ENCODE results near the gene FAM135A.
"Not testable (repeated sequence)": the region's sequence is repeated elsewhere in the genome, so short reads cannot be mapped to it uniquely, and the experiment has no call there.

FAM135A gene

DNA sequence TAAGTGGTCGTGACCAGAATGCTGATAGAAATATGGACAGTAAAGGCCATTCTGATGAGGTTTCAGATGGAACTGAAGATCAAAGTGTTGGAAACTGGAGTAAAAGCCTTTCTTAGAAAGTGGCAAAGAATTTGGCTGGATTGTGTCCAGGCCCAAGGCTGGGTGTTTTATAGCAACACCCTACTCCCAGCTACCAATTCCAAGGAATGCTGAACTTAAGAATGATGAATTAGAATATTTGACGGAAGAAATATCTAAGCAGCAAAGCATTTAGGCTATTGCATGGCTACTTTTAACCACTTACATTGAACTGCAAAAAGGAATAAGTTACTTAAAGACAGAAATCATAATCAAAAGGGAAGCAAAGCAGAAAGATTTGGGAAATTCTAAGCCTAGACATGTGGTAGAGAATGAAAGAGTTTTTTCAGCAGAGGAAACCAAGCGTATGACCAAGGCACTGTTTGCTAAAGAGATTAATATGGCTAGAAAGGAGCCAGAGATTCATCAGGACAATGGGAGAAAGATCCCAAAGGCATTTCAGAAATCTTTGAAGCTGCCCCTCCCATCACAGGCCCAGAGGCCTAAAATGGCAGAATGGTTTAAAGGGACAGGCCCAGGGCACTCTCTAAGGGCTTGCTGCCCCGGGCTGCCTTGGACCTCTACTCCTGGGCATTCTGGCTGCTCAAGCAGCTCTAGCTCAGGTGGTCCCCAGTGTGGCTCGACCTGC lies 179.2 kb downstream of the FAM135A start:
- Histone ChIP-seq H3K27me3 (ENCODE audit: low read depth, low read length) (no peaks in the 10 kb centered on the region), H3K27ac (ENCODE audit: low read length) (no peak overlapping the region), H3K4me3 (ENCODE audit: low read depth in 1 of 2, low read length in 2 of 2) (no peak overlapping the region), H3K9me3 (ENCODE audit: control insufficient read depth in 1 of 2, low read length in 2 of 2) (no peaks in the 10 kb centered on the region), H3K36me3 (ENCODE audit: control insufficient read depth in 1 of 2, insufficient read depth in 2 of 2, low read length in 2 of 2) (peaks cover 4 to 13% of the 10 kb centered on the region in 2 donors), H3K4me1 (ENCODE audit: control insufficient read depth in 1 of 2, insufficient read depth in 2 of 2, low read length in 2 of 2) (peaks cover 0 to 11% of the 10 kb centered on the region in 2 donors)

DNA sequence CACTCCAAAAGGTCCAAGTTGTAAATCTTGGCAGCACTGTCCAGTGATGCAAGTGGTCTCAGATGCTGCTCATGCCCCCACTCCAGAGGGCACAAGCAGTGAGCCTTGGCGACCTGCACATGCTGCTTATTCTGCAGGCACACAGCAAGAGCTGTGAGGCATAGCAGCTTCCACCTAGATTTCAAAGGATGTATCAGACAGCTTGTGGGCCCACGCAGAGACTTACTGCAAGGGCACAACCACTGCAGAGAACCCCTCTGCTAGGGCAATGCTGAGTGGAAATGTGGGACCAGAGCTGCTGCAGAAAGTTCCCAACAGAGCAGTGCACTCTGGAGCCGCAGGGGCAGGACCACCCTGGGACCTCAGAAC lies 179.8 kb downstream of the FAM135A start:
- peaks cover 4 to 13% of the 10 kb centered on the region in 2 donors for H3K36me3 ChIP-seq (ENCODE audit: control insufficient read depth in 1 of 2, insufficient read depth in 2 of 2, low read length in 2 of 2)
- H3K4me3 ChIP-seq (ENCODE audit: low read depth in 1 of 2, low read length in 2 of 2) = no peak overlapping the region
- no peaks in the 10 kb centered on the region for H3K9me3 ChIP-seq (ENCODE audit: control insufficient read depth in 1 of 2, low read length in 2 of 2)
- H3K4me1 ChIP-seq (ENCODE audit: control insufficient read depth in 1 of 2, insufficient read depth in 2 of 2, low read length in 2 of 2) = peaks cover 0 to 11% of the 10 kb centered on the region in 2 donors
- no peak overlapping the region for H3K27ac ChIP-seq (ENCODE audit: low read length)
- H3K27me3 ChIP-seq (ENCODE audit: low read depth, low read length) = no peaks in the 10 kb centered on the region

- Histone ChIP-seq H3K9me3 (ENCODE audit: control insufficient read depth in 1 of 2, low read length in 2 of 2) (no peaks in the 10 kb centered on the region), H3K27ac (ENCODE audit: low read length) (no peak overlapping the region), H3K27me3 (ENCODE audit: low read depth, low read length) (no peaks in the 10 kb centered on the region), H3K4me3 (ENCODE audit: low read depth in 1 of 2, low read length in 2 of 2) (no peak overlapping the region), H3K36me3 (ENCODE audit: control insufficient read depth in 1 of 2, insufficient read depth in 2 of 2, low read length in 2 of 2) (no peaks in the 10 kb centered on the region), H3K4me1 (ENCODE audit: control insufficient read depth in 1 of 2, insufficient read depth in 2 of 2, low read length in 2 of 2) (no peaks in the 10 kb centered on the region)
Measured at GRCh38 chr6:70599187-70599586, 185.9 kb downstream of the FAM135A start.

GRCh38 chr6:70601014-70601413 lies 187.7 kb downstream of the FAM135A start:
- Histone ChIP-seq H3K27ac (ENCODE audit: low read length) (no peak overlapping the region), H3K4me3 (ENCODE audit: low read depth in 1 of 2, low read length in 2 of 2) (no peak overlapping the region), H3K9me3 (ENCODE audit: control insufficient read depth in 1 of 2, low read length in 2 of 2) (no peaks in the 10 kb centered on the region), H3K27me3 (ENCODE audit: low read depth, low read length) (no peaks in the 10 kb centered on the region), H3K36me3 (ENCODE audit: control insufficient read depth in 1 of 2, insufficient read depth in 2 of 2, low read length in 2 of 2) (no peaks in the 10 kb centered on the region), H3K4me1 (ENCODE audit: control insufficient read depth in 1 of 2, insufficient read depth in 2 of 2, low read length in 2 of 2) (no peaks in the 10 kb centered on the region)

GRCh38 chr6:70604254-70604653 lies 190.9 kb downstream of the FAM135A start:
- Histone ChIP-seq H3K27ac (ENCODE audit: low read length) (no peak overlapping the region), H3K36me3 (ENCODE audit: control insufficient read depth in 1 of 2, insufficient read depth in 2 of 2, low read length in 2 of 2) (no peaks in the 10 kb centered on the region), H3K4me3 (ENCODE audit: low read depth in 1 of 2, low read length in 2 of 2) (no peak overlapping the region), H3K27me3 (ENCODE audit: low read depth, low read length) (no peaks in the 10 kb centered on the region), H3K9me3 (ENCODE audit: control insufficient read depth in 1 of 2, low read length in 2 of 2) (no peaks in the 10 kb centered on the region), H3K4me1 (ENCODE audit: control insufficient read depth in 1 of 2, insufficient read depth in 2 of 2, low read length in 2 of 2) (no peaks in the 10 kb centered on the region)

GRCh38 chr6:70607371-70607770 lies 194.1 kb downstream of the FAM135A start:
- not testable (repeated sequence) for H3K36me3 ChIP-seq (ENCODE audit: control insufficient read depth in 1 of 2, insufficient read depth in 2 of 2, low read length in 2 of 2); H3K9me3 ChIP-seq (ENCODE audit: control insufficient read depth in 1 of 2, low read length in 2 of 2); H3K27me3 ChIP-seq (ENCODE audit: low read depth, low read length); H3K4me3 ChIP-seq (ENCODE audit: low read depth in 1 of 2, low read length in 2 of 2); H3K27ac ChIP-seq (ENCODE audit: low read length); H3K4me1 ChIP-seq (ENCODE audit: control insufficient read depth in 1 of 2, insufficient read depth in 2 of 2, low read length in 2 of 2)

DNA sequence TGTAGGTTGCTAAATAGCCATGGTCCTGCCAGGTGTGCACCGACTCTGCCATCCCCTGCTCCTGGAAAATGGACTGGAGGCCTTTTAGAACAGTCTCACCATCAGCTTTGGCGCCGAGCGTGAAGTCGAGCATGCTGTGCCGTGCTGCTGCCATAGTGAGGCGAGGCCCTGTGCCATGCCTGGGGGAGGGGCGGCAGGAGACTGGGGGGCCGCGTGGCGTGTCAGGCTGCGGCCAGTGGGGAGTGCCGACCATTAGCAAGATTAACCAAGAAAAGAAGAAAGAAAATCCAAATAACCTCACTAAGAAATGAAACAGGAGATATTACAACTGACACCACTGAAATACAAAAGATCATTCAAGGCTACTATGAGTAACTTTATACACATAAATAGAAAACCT lies 195.9 kb downstream of the FAM135A start:
- H3K4me1 ChIP-seq (ENCODE audit: control insufficient read depth in 1 of 2, insufficient read depth in 2 of 2, low read length in 2 of 2); H3K27ac ChIP-seq (ENCODE audit: low read length); H3K9me3 ChIP-seq (ENCODE audit: control insufficient read depth in 1 of 2, low read length in 2 of 2); H3K36me3 ChIP-seq (ENCODE audit: control insufficient read depth in 1 of 2, insufficient read depth in 2 of 2, low read length in 2 of 2); H3K4me3 ChIP-seq (ENCODE audit: low read depth in 1 of 2, low read length in 2 of 2); H3K27me3 ChIP-seq (ENCODE audit: low read depth, low read length): not testable (repeated sequence)

Data from muscle layer of duodenum (tissue), 2 donors.